Transverse colon (tissue), 4 donors: ENCODE results near the gene WIZ. TPM values are rescaled to one million over a fixed set of nuclear protein-coding genes. Genes with fewer than 3 reads are reported as not detected.

Source experiments
- DNase-seq: peaks from one replicate; pipeline ENCODE4 v3.0.0-alpha.2; 2019
- H3K27ac ChIP-seq, 4 donors: fragments of 200-600 bp; sonication (generic); 2 replicates each; pipeline ENCODE4 v1.5.1; 2016 to 2018; ENCODE audit warnings: inconsistent platforms in 4 of 4
- H3K27me3 ChIP-seq: fragments of 200-600 bp; sonication (generic); 2 replicates; pipeline ENCODE4 v1.5.1; 2017; ENCODE audit warnings: inconsistent platforms
- H3K36me3 ChIP-seq, 4 donors: fragments of 200-600 bp; sonication (generic); 2 replicates each; pipeline ENCODE4 v1.5.1; 2017 to 2019; ENCODE audit warnings: inconsistent platforms in 4 of 4
- H3K4me1 ChIP-seq, 4 donors: fragments of 200-600 bp; sonication (generic); 2 replicates each; pipeline ENCODE4 v1.5.1; 2017 to 2020; ENCODE audit warnings: inconsistent platforms in 4 of 4
- H3K4me3 ChIP-seq, 4 donors: fragments of 200-600 bp; sonication (generic); 1 replicate in 1 of 4; 2 replicates in 3 of 4; pipeline versions ENCODE4 v1.5.1 to v1.6.1; 2017 to 2019; ENCODE audit warnings: inconsistent platforms in 4 of 4
- H3K9me3 ChIP-seq, 2 donors: fragments of 200-600 bp; sonication (generic); 2 replicates each; pipeline ENCODE4 v1.5.1; 2017 to 2019; ENCODE audit warnings: inconsistent platforms in 2 of 2
- EP300 ChIP-seq: sonication (generic); formaldehyde crosslinking; IDR thresholded peaks from one replicate; pipeline ENCODE4 v1.6.1; 2017; ENCODE audit warnings: antibody characterized with exemption, low read depth
- POLR2A ChIP-seq: fragments of 450-650 bp; IDR thresholded peaks from one replicate; pipeline ENCODE4 v1.6.1; 2016; ENCODE audit warnings: antibody characterized with exemption, mild to moderate bottlenecking, moderate library complexity
- POLR2AphosphoS5 ChIP-seq, 3 donors: sonication (generic); formaldehyde crosslinking; IDR thresholded peaks; one replicate each; pipeline ENCODE4 v1.6.1; 2016; ENCODE audit warnings: antibody characterized with exemption in 3 of 3
- WGBS, 2 donors: methylation state at CpG; one replicate each; pipeline ENCODE4 v1.1.5; 2018; ENCODE audit warnings: low coverage in 1 of 2; 5-methylcytosine and 5-hydroxymethylcytosine counted together
- in situ Hi-C, 4 donors: fragments of 200-750 bp; cut with MboI; loops; one replicate each; pipeline versions ENCODE4 v1.15.0 to v1.15.1; 2017; ENCODE audit warnings: low sequenced_read_pairs in 3 of 4, low pct_ligation_motif_present in 1 of 4, low pct_unique_long_range_greater_than_20kb in 1 of 4
- intact Hi-C: fragments of 100-400 bp; cut with DNase I; formaldehyde crosslinking; loops from one replicate; pipeline ENCODE4 v1.15.1; 2023; ENCODE audit warnings: low total_unique reads
- total RNA-seq, 4 donors: library from RNA; depleted of rRNA; stranded (reverse); fragments of >200 nt; gene quantifications; one replicate each; pipeline ENCODE4 v1.1.0, GENCODE V29; 2016
- TF ChIP-seq, protein P1 (sequence below), 5 experiments: fragments of 200-600 bp in 3 of 5; fragments of 450-650 bp in 2 of 5; sonication (generic) in 3 of 5; IDR thresholded peaks; 1 replicate in 2 of 5; 2 replicates in 3 of 5; pipeline ENCODE4 v1.5.1; 2016 to 2017; ENCODE audit warnings: antibody characterized with exemption in 5 of 5, inconsistent platforms in 3 of 5, mild to moderate bottlenecking in 2 of 5, moderate library complexity in 1 of 5

The WIZ gene
- total RNA-seq, 4 donors from 2014 or later, result 31.0 to 63.6 (median 42.0) TPM

DNA sequence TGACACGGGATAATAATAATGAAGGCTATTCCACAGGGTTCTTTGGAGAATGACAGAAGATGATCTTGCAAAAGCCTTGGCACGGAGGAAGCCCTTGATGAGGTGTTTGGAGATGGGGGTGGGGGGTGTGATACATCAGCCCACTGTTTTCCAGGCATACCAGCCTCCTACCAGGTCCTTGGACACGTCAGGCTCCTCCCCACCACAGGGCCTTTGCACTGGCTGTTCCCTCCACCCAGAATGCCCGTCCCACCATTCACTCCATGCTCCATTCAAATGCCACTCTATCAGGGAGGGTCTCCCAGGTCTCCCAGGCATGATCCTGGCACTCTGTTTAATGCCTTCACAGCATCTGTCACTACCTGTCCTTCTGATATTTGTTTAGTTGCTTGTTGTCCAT is 2.7 kb downstream of the WIZ start:
- in situ Hi-C loops (loop anchor here in 1 of 4 donors (25.0 kb wide), 1 partner anchor 185 kb away; no protein-coding TSS in a partner anchor), intact Hi-C loops (no loop called here)
- 89% methylated on average over 4 of the region's 4 CpGs; no CpG with 5 or more reads in 1 of the 2 donors for WGBS, 2 donors

DNA sequence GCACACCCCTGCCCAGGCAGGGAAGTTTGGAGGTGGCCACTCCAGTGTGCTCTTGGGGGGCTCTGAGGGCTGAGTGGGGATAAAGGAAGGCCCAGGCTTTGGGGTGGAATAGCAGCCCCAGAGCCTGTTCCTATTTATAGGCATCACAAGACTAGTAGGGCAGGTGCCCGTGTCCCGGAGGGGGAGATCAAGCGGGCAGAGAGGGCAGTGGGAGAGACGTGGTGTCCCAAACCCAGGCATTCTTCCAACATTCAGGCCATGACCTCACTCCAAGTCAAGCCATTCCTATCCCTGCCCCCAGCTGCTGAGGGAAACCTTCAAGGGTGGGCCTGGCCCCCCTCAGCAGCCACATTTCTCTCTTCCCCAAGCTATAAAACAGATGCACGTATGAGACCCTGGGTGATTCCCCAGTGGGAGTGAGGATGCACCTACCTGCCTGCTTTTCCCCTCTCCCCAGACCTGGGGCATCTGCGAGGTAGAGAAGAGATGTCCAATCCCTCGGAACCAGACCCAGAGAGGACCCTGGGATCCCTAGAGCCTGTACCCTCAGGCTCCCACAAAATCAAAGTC is 3.9 kb downstream of the WIZ start:
- TF ChIP-seq, protein P1, sequence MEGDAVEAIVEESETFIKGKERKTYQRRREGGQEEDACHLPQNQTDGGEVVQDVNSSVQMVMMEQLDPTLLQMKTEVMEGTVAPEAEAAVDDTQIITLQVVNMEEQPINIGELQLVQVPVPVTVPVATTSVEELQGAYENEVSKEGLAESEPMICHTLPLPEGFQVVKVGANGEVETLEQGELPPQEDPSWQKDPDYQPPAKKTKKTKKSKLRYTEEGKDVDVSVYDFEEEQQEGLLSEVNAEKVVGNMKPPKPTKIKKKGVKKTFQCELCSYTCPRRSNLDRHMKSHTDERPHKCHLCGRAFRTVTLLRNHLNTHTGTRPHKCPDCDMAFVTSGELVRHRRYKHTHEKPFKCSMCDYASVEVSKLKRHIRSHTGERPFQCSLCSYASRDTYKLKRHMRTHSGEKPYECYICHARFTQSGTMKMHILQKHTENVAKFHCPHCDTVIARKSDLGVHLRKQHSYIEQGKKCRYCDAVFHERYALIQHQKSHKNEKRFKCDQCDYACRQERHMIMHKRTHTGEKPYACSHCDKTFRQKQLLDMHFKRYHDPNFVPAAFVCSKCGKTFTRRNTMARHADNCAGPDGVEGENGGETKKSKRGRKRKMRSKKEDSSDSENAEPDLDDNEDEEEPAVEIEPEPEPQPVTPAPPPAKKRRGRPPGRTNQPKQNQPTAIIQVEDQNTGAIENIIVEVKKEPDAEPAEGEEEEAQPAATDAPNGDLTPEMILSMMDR (IDR thresholded peaks at IDR 0.05), result no peak
- no peak for TF ChIP-seq POLR2A
- no peak for TF ChIP-seq POLR2AphosphoS5 (IDR thresholded peaks at IDR 0.05)
- no peak for TF ChIP-seq EP300
- in situ Hi-C loops (loop anchor here in 1 of 4 donors (25.0 kb wide), 1 partner anchor 184 kb away; no protein-coding TSS in a partner anchor), intact Hi-C loops (no loop called here)
- H3K9me3 ChIP-seq, result no peaks in the 10 kb centered on the region
- peaks cover 0 to 10% (median 8%) of the 10 kb centered on the region in 4 donors for H3K4me1 ChIP-seq
- no peak overlapping the region for H3K4me3 ChIP-seq
- no peak overlapping the region for H3K27ac ChIP-seq
- no peak for DNase-seq
- no peaks in the 10 kb centered on the region for H3K27me3 ChIP-seq
- WGBS, 2 donors, result 84% methylated on average over 7 of the region's 7 CpGs; no CpG with 5 or more reads in 1 of the 2 donors
- H3K36me3 ChIP-seq, result no peaks in the 10 kb centered on the region

More for the DNA sequence above, 2.7 kb downstream of the WIZ start:
- Histone ChIP-seq H3K27ac (no peak overlapping the region), H3K4me1 (peaks cover 0 to 10% (median 8%) of the 10 kb centered on the region in 4 donors), H3K4me3 (no peak overlapping the region), H3K9me3 (no peaks in the 10 kb centered on the region), H3K27me3 (no peaks in the 10 kb centered on the region), H3K36me3 (no peaks in the 10 kb centered on the region)
- TF ChIP-seq EP300 (no peak), POLR2A (no peak), POLR2AphosphoS5 (IDR thresholded peaks at IDR 0.05) (no peak)
- TF ChIP-seq, protein P1 (IDR thresholded peaks at IDR 0.05), result no peak
- no peak for DNase-seq

- no peak overlapping the region for H3K27ac ChIP-seq
- no peaks in the 10 kb centered on the region for H3K9me3 ChIP-seq
- H3K4me1 ChIP-seq, result peaks cover 0 to 10% (median 8%) of the 10 kb centered on the region in 4 donors
- no peak for DNase-seq
- TF ChIP-seq POLR2AphosphoS5 (IDR thresholded peaks at IDR 0.05) (no peak), POLR2A (no peak), EP300 (no peak)
- TF ChIP-seq, protein P1 (IDR thresholded peaks at IDR 0.05), result no peak
- no peaks in the 10 kb centered on the region for H3K36me3 ChIP-seq
- H3K4me3 ChIP-seq, result no peak overlapping the region
- WGBS, 2 donors, result 88% methylated on average over 9 of the region's 9 CpGs; no CpG with 5 or more reads in 1 of the 2 donors
- H3K27me3 ChIP-seq, result no peaks in the 10 kb centered on the region
- intact Hi-C loops, result no loop called here
- in situ Hi-C loops, result loop anchor here in 1 of 4 donors (25.0 kb wide), 1 partner anchor 183 kb away; no protein-coding TSS in a partner anchor
These were observed 4.5 kb downstream of the WIZ start for GRCh38 chr19:15445227-15445605.

DNA sequence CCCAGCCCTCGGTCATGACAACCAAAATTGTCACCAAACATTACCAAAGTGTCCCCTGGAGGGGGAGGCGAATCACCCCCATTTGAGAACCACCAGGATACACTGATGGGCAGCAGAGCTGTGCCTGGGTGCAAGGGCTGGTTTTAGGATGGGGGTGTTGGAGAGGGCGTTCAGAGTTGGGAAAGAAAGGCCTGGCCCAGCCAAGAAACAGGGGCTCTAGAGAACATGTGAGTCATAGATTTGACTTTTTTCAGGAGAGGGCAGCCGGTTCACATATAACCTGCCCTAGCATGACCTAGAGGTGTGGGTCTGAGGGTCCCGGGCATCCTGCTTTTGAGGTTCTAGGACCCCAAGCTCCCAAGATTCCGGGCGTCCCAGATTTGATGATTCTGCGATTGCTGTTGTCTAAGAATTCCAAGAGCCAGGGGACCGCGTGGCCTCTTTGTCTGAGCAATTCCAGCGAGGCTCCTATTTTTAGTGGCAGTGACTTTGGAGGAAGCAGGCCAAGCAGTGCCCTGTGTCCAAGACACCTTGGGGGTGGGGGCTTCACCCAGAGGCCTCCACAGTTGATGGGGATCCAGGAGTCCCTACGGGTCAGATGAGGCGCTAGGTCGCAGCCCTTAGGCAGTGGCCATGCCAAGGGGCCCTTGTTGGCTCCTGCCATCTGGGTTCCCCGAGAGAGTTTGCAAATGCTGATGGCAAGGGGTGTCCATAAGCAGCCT is 5.1 kb downstream of the WIZ start:
- Histone ChIP-seq H3K27me3 (no peaks in the 10 kb centered on the region), H3K36me3 (no peaks in the 10 kb centered on the region), H3K9me3 (no peaks in the 10 kb centered on the region), H3K27ac (no peak overlapping the region), H3K4me1 (peaks cover 0 to 10% (median 8%) of the 10 kb centered on the region in 4 donors), H3K4me3 (no peak overlapping the region)
- intact Hi-C loops (no loop called here), in situ Hi-C loops (loop anchor here in 1 of 4 donors (25.0 kb wide), 1 partner anchor 182 kb away; no protein-coding TSS in a partner anchor)
- DNase-seq, result no peak
- TF ChIP-seq, protein P1 (IDR thresholded peaks at IDR 0.05), result no peak
- TF ChIP-seq POLR2A (no peak), EP300 (no peak), POLR2AphosphoS5 (IDR thresholded peaks at IDR 0.05) (no peak)
- whole genome bisulfite sequencing, 2 donors, result 93% methylated on average over 11 of the region's 15 CpGs; no CpG with 5 or more reads in 1 of the 2 donors
